ENCODE measurements around the gene TEX36. TPM values are rescaled to one million over a fixed set of nuclear protein-coding genes. Genes with fewer than 3 reads are reported as not detected.

The TEX36 gene
- total RNA-seq, 1 experiment from 2014 or later, result not detected

- no peak overlapping the region for H2BK20ac ChIP-seq (ENCODE audit: low read depth, low read length, poor library complexity, severe bottlenecking)
- no peak for DNase-seq
- H2BK15ac ChIP-seq (ENCODE audit: low read depth, low read length), result no peak overlapping the region
- no peaks in the 10 kb centered on the region for H3K79me2 ChIP-seq (ENCODE audit: insufficient read depth, low read length)
- H2AK5ac ChIP-seq (ENCODE audit: insufficient read length, low read length), result no peak overlapping the region
- no peak overlapping the region for H3K27ac Mint-ChIP-seq
- no peak overlapping the region for H2BK12ac ChIP-seq (ENCODE audit: insufficient read length, low read depth, low read length)
- no peaks in the 10 kb centered on the region for H3K79me1 ChIP-seq (ENCODE audit: insufficient read depth, low read depth, low read length, poor library complexity, severe bottlenecking)
- H3K27me3 Mint-ChIP-seq (ENCODE audit: low read depth), result peaks cover 2% of the 10 kb centered on the region; the same call in 1 of the 2 replicates
- H3K18ac ChIP-seq (ENCODE audit: insufficient read length, low read depth, low read length), result no peak overlapping the region
- no peak overlapping the region for H2AFZ ChIP-seq (ENCODE audit: low read length)
- H4K8ac ChIP-seq (replicated peaks; ENCODE audit: insufficient read length, low read depth, low read length), result no peak overlapping the region
- no peaks in the 10 kb centered on the region for H4K20me1 ChIP-seq (ENCODE audit: control insufficient read depth, insufficient read depth, insufficient read length)
- peaks cover 0 to 5% of the 10 kb centered on the region in 2 experiments; a peak in 3 of 4 replicates for H3K4me1 Mint-ChIP-seq
- H3K36me3 Mint-ChIP-seq (ENCODE audit: insufficient read depth in 1 of 3, low read depth in 3 of 3), result no peaks in the 10 kb centered on the region
- no peak overlapping the region for H3K4ac ChIP-seq (ENCODE audit: low read depth, low read length)
- no CpG with 5 or more reads among the region's 3 CpGs for WGBS (ENCODE audit: extremely low coverage, insufficient read length, low lambda C conversion rate)
- H4K91ac ChIP-seq (ENCODE audit: insufficient read length, low read depth, low read length), result no peak overlapping the region
- no peak overlapping the region for H2BK5ac ChIP-seq (ENCODE audit: insufficient read length, low read length)
- no peak overlapping the region for H3K23ac ChIP-seq (ENCODE audit: insufficient read length, low read depth, low read length)
- no peaks in the 10 kb centered on the region for H3K4me1 ChIP-seq (ENCODE audit: insufficient read depth, low read length)
- no peaks in the 10 kb centered on the region for H3K9me3 ChIP-seq (ENCODE audit: control insufficient read depth, low read depth, low read length)
- H3K27me3 ChIP-seq (ENCODE audit: insufficient read depth, low read length), result no peaks in the 10 kb centered on the region
- H3K4me3 Mint-ChIP-seq, result no peak overlapping the region
- H3K9me3 Mint-ChIP-seq, result no peaks in the 10 kb centered on the region
- H3K27ac ChIP-seq (ENCODE audit: insufficient read length, low read depth, low read length), result no peak overlapping the region
- no peak overlapping the region for H4K5ac ChIP-seq (ENCODE audit: insufficient read length, low read depth, low read length)
- H3K23me2 ChIP-seq (ENCODE audit: insufficient read length, low read depth, low read length, poor library complexity, severe bottlenecking), result no peaks in the 10 kb centered on the region
- no peak overlapping the region for H3K14ac ChIP-seq (ENCODE audit: insufficient read depth, low read length)
- peak; percentile 43; the same call in 1 of the 3 replicates for TF ChIP-seq CTCF (conservative IDR thresholded peaks at IDR 0.05)
- H3K56ac ChIP-seq (ENCODE audit: insufficient read length, low read depth, low read length), result no peak overlapping the region
- no peak overlapping the region for H3T11ph ChIP-seq (ENCODE audit: low read length)
- H3K9ac ChIP-seq (ENCODE audit: extremely low read depth, insufficient read length, low read length), result no peak overlapping the region
- no peak overlapping the region for H3K4me2 ChIP-seq (ENCODE audit: insufficient read depth, insufficient read length, low read length)
- H2BK120ac ChIP-seq (ENCODE audit: low read depth, low read length, poor library complexity, severe bottlenecking), result no peak overlapping the region
These were observed 53.1 kb downstream of the TEX36 start for GRCh38 chr10:125629758-125630376.
